Neutrophil (primary cell): ENCODE measurements around the gene MAN1B1.

ENCODE experiments used
- H3K27ac ChIP-seq: fragments of 200-600 bp; sonication (generic); 2 replicates; pipeline ENCODE4 v1.5.1; 2016; ENCODE audit warnings: mild to moderate bottlenecking, moderate library complexity
- H3K27me3 ChIP-seq: fragments of 200-600 bp; sonication (generic); 2 replicates; pipeline ENCODE4 v1.6.0; 2016; ENCODE audit warnings: mild to moderate bottlenecking
- H3K36me3 ChIP-seq: fragments of 200-600 bp; sonication (generic); 2 replicates; pipeline ENCODE4 v1.5.1; 2017
- H3K4me1 ChIP-seq, 2 experiments: fragments of 200-600 bp in 1 of 2; sonication (generic) in 1 of 2; 1 replicate in 1 of 2; 2 replicates in 1 of 2; pipeline versions ENCODE4 v1.5.1 to v1.6.1; 2013 to 2016; ENCODE audit warnings: low read depth in 1 of 2, low read length in 1 of 2, mild to moderate bottlenecking in 1 of 2, moderate library complexity in 1 of 2; ENCODE audit not compliant: control insufficient read depth in 1 of 2, insufficient read depth in 1 of 2
- H3K4me3 ChIP-seq, 2 experiments: fragments of 200-600 bp in 1 of 2; sonication (generic) in 1 of 2; 1 replicate in 1 of 2; 2 replicates in 1 of 2; pipeline ENCODE4 v1.5.1; 2013 to 2016; ENCODE audit warnings: low read depth in 1 of 2, low read length in 1 of 2, mild to moderate bottlenecking in 1 of 2, moderate library complexity in 1 of 2
- H3K9me3 ChIP-seq: fragments of 200-600 bp; sonication (generic); 2 replicates; pipeline ENCODE4 v1.5.1; 2016
- CTCF ChIP-seq: fragments of 200-600 bp; sonication (generic); IDR thresholded peaks from 2 replicates; pipeline ENCODE4 v1.5.1; 2016; ENCODE audit warnings: antibody characterized with exemption

Gene MAN1B1

GRCh38 chr9:137156567-137157375 lies 70.0 kb downstream of the MAN1B1 start:
- H3K9me3 ChIP-seq: no peaks in the 10 kb centered on the region
- H3K36me3 ChIP-seq: no peaks in the 10 kb centered on the region
- H3K4me1 ChIP-seq: peaks cover 0 to 3% of the 10 kb centered on the region in 2 experiments
- H3K27ac ChIP-seq: no peak overlapping the region
- H3K4me3 ChIP-seq: no peak overlapping the region
- no peak for TF ChIP-seq CTCF
- peaks cover 88% of the 10 kb centered on the region for H3K27me3 ChIP-seq

GRCh38 chr9:137157618-137158415 lies 71.0 kb downstream of the MAN1B1 start:
- no peaks in the 10 kb centered on the region for H3K36me3 ChIP-seq
- TF ChIP-seq CTCF: no peak
- no peak overlapping the region for H3K27ac ChIP-seq
- H3K27me3 ChIP-seq: peaks cover 93% of the 10 kb centered on the region
- H3K4me3 ChIP-seq: no peak overlapping the region
- H3K9me3 ChIP-seq: no peaks in the 10 kb centered on the region
- peaks cover 0 to 3% of the 10 kb centered on the region in 2 experiments for H3K4me1 ChIP-seq

- H3K27ac ChIP-seq: no peak overlapping the region
- no peaks in the 10 kb centered on the region for H3K9me3 ChIP-seq
- H3K27me3 ChIP-seq: peaks cover 95% of the 10 kb centered on the region
- no peak for TF ChIP-seq CTCF
- no peak overlapping the region for H3K4me3 ChIP-seq
- no peaks in the 10 kb centered on the region for H3K36me3 ChIP-seq
- peaks cover 3 to 7% of the 10 kb centered on the region in 2 experiments for H3K4me1 ChIP-seq
Observed at GRCh38 chr9:137158625-137159024, 71.8 kb downstream of the MAN1B1 start.
